GM12891 (cell line): ENCODE data around the gene HYLS1.

Experiments
- PAX5 ChIP-seq: IDR thresholded peaks from 2 replicates; pipeline ENCODE4 v1.6.1; 2011; ENCODE audit warnings: low read length, moderate library complexity, mild to moderate bottlenecking; ENCODE audit not compliant: insufficient read depth, severe bottlenecking
- POLR2A ChIP-seq: IDR thresholded peaks from 2 replicates; pipeline ENCODE4 v1.6.1; 2011; ENCODE audit warnings: low read depth, low read length, control low read depth
- POLR2AphosphoS5 ChIP-seq: IDR thresholded peaks from 2 replicates; pipeline ENCODE4 v1.6.1; 2011; ENCODE audit warnings: low read depth, low read length, control low read depth
- POU2F2 ChIP-seq: IDR thresholded peaks from 2 replicates; pipeline ENCODE4 v1.6.1; 2011; ENCODE audit warnings: low read depth, mild to moderate bottlenecking, control low read depth, low read length, moderate library complexity
- SPI1 ChIP-seq: IDR thresholded peaks from 2 replicates; pipeline ENCODE4 v1.6.1; 2011; ENCODE audit warnings: low read depth, low read length, control low read depth
- TAF1 ChIP-seq: IDR thresholded peaks from 2 replicates; pipeline ENCODE4 v1.6.1; 2011; ENCODE audit warnings: low read depth, low read length, control low read depth

DNA sequence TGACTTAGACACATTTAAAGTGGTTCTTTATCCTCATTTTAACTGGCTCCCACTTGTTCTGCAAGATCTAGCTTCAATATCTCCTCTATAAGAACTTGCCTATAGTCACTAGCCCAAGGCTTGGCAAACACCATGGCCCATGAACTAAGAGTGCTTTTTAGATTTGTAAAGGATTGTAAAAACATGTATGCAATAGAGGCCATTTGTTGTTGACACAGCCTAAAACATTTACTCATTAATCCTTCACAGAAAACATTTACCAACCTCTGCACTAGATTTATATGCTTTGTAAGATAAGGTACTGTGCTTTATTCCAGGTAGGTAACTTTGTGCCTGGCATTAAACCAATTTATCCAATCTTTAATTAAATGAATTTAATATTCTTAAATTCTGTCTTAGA is 5.5 kb downstream of the HYLS1 start:
- TF ChIP-seq POLR2A (no peak), SPI1 (no peak), POLR2AphosphoS5 (no peak), TAF1 (no peak), POU2F2 (no peak), PAX5 (no peak)
